Rectal smooth muscle tissue (tissue), 1 donor: Measurements from ENCODE around the gene RNF157.

Source experiments
- H3K27ac ChIP-seq: one replicate; pipeline ENCODE4 v1.7.0; 2013; ENCODE audit warnings: low read depth, low read length, inconsistent platforms
- H3K27me3 ChIP-seq: one replicate; pipeline ENCODE4 v1.7.0; 2013; ENCODE audit warnings: low read length; ENCODE audit not compliant: control insufficient read depth, insufficient read depth
- H3K36me3 ChIP-seq: one replicate; pipeline ENCODE4 v1.7.0; 2013; ENCODE audit warnings: low read length; ENCODE audit not compliant: control insufficient read depth, insufficient read depth
- H3K4me1 ChIP-seq: one replicate; pipeline ENCODE4 v1.7.0; 2013; ENCODE audit warnings: low read length; ENCODE audit not compliant: control insufficient read depth, insufficient read depth
- H3K4me3 ChIP-seq: one replicate; pipeline ENCODE4 v1.7.0; 2013; ENCODE audit warnings: low read length
- H3K9ac ChIP-seq: one replicate; pipeline ENCODE4 v1.7.0; 2013; ENCODE audit warnings: low read length

RNF157 gene

DNA sequence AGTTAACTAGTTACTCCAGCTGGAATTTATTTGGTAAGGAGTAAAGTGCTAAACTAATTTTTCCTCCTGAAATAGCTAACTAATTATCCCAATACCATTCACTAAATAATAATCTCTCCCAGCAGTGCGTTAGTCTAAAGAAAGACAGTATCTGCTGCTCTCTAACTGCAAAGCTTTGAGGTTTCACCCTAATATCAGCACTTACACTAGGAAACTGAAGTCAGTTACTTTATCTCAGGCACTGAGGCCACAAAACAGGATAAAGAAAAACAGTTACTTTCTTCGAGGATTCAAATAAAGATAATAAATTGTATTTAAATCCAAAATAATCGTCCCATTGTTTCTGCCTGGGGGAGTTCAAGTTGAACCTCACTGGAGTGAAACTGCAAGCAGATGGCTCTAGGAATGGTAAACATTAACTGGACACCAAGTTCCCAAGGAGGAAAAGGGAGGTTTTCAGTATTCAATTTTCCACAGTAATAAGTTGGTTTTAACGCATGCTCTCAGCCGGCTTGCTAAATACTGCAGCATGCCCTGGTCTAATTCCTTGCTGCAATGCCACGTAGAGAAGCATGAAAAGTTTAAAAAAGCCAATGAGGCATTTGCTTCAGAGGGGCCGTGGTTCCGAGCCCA lies 79.3 kb downstream of the RNF157 start:
- Histone ChIP-seq H3K27ac (no peak overlapping the region), H3K4me1 (no peaks in the 10 kb centered on the region), H3K27me3 (no peaks in the 10 kb centered on the region), H3K36me3 (peaks cover 4% of the 10 kb centered on the region), H3K4me3 (no peak overlapping the region), H3K9ac (no peak overlapping the region)

DNA sequence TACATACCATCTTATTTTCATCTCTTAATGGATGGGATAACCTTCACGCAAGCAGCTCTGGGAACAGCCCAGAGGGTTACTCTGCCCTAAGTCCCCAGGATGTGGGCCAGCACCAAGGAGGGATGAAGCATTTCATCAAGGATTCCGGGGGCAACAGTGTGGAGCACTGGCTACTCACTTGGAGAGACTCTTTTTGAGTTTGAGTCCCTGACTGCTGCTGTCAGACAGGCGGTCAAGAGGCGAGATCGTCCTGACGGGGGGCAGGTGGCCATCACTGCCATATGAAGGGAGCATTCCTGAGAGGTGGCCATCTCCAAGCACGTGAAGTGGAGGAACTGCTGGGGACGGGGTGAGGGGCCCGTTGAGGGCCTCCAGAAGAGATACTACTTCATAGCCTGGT lies 81.1 kb downstream of the RNF157 start:
- Histone ChIP-seq H3K4me1 (no peaks in the 10 kb centered on the region), H3K9ac (no peak overlapping the region), H3K36me3 (peaks cover 4% of the 10 kb centered on the region), H3K27ac (no peak overlapping the region), H3K4me3 (no peak overlapping the region), H3K27me3 (no peaks in the 10 kb centered on the region)

GRCh38 chr17:76157759-76158158 lies 82.5 kb downstream of the RNF157 start:
- Histone ChIP-seq H3K27me3 (no peaks in the 10 kb centered on the region), H3K4me1 (no peaks in the 10 kb centered on the region), H3K9ac (no peak overlapping the region), H3K4me3 (no peak overlapping the region), H3K27ac (no peak overlapping the region), H3K36me3 (peaks cover 4% of the 10 kb centered on the region)

- H3K4me3 ChIP-seq, result no peak overlapping the region
- no peaks in the 10 kb centered on the region for H3K4me1 ChIP-seq
- H3K36me3 ChIP-seq, result peaks cover 4% of the 10 kb centered on the region
- H3K9ac ChIP-seq, result no peak overlapping the region
- no peaks in the 10 kb centered on the region for H3K27me3 ChIP-seq
- H3K27ac ChIP-seq, result no peak overlapping the region
Observed at GRCh38 chr17:76156662-76156991, 83.7 kb downstream of the RNF157 start.

DNA sequence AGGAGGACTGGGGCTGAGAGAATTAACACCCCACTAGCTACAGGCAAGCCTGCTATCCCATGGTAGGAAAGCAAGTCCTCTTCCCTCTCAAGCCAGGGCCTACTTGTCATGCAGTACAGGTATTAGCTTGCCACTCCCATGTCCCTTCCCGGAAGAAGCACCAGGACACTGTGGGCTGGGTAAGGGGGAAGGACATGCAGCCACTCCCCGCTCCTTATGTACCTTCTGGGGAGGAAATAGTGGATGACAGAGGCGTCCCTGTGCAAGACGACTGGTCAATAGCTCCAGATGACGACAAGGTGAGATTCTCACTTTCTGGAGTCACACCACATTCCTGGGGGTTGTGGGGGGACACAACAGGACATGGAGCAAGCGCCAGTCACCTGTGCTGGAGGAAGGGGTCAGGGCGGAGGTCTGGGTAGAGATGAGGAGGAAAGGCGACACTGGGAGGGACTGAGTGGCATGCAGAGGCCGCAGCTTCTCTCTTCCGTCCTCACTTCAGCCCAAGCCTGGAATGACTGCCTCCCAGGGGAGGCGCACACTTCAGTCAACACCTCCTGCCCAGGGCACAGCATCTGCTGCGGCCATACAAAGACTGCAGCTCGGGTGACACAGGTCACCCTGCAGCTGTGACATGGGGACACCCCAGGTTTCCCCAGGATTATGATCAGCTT lies 84.2 kb downstream of the RNF157 start:
- no peaks in the 10 kb centered on the region for H3K4me1 ChIP-seq
- H3K4me3 ChIP-seq, result no peak overlapping the region
- no peak overlapping the region for H3K9ac ChIP-seq
- H3K27me3 ChIP-seq, result no peaks in the 10 kb centered on the region
- H3K27ac ChIP-seq, result no peak overlapping the region
- H3K36me3 ChIP-seq, result peaks cover 4% of the 10 kb centered on the region

- H3K9ac ChIP-seq, result no peak overlapping the region
- no peak overlapping the region for H3K27ac ChIP-seq
- H3K36me3 ChIP-seq, result peaks cover 4% of the 10 kb centered on the region
- H3K4me1 ChIP-seq, result peaks cover 6% of the 10 kb centered on the region
- no peak overlapping the region for H3K4me3 ChIP-seq
- H3K27me3 ChIP-seq, result no peaks in the 10 kb centered on the region
Observed at GRCh38 chr17:76154936-76155845, 85.1 kb downstream of the RNF157 start.

DNA sequence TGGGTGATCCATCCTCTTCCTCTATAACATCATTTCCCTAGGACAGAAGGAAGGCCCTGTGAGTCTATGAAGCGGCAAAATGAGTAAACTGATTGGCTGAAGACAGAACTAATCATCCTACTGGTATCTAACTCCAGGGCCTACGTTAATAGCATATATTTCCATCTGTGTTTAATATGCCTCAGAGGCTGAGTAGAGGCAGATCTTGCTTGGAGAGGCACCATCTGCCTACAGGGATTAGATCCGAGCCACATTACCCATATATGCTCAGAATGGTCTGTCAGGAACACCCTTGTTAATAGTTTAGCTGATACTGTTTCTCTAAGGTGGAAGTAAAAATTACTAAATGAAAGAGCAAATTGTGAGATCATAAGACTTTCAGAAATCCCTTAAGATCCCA lies 86.0 kb downstream of the RNF157 start:
- Histone ChIP-seq H3K27ac (no peak overlapping the region), H3K4me1 (peaks cover 8% of the 10 kb centered on the region), H3K9ac (no peak overlapping the region), H3K36me3 (peaks cover 4% of the 10 kb centered on the region), H3K4me3 (no peak overlapping the region), H3K27me3 (no peaks in the 10 kb centered on the region)

GRCh38 chr17:76153640-76154039 lies 86.7 kb downstream of the RNF157 start:
- Histone ChIP-seq H3K36me3 (peaks cover 4% of the 10 kb centered on the region), H3K4me3 (no peak overlapping the region)

DNA sequence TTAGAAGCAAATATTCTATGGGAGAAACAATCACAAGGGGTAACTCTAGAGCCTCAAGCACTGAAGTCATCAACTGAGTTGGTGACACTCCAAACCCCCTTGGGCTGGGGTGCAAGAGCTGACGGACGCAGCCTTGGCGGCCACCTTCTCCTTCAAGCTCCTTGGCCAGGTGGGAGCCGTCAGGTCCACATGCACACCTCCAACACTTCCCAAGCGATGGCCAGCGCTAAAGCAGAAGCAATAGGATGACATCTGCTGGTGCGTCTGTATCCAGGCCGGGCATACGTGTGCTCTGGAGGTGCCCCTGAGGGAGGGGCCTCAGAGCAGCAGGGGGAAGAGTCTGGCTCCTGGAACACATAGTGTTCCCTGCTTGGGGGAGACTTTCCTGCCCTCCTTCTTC lies 87.1 kb downstream of the RNF157 start:
- peaks cover 8% of the 10 kb centered on the region for H3K4me1 ChIP-seq
- H3K4me3 ChIP-seq, result no peak overlapping the region
- no peak overlapping the region for H3K9ac ChIP-seq
- H3K27me3 ChIP-seq, result no peaks in the 10 kb centered on the region
- peaks cover 4% of the 10 kb centered on the region for H3K36me3 ChIP-seq
- peak overlapping the region; percentile 35 for H3K27ac ChIP-seq

More at GRCh38 chr17:76153640-76154039, 86.7 kb downstream of the RNF157 start:
- Histone ChIP-seq H3K9ac (no peak overlapping the region), H3K4me1 (peaks cover 8% of the 10 kb centered on the region), H3K27ac (peak overlapping the region; percentile 35), H3K27me3 (no peaks in the 10 kb centered on the region)

- Histone ChIP-seq H3K36me3 (no peaks in the 10 kb centered on the region), H3K27me3 (no peaks in the 10 kb centered on the region), H3K9ac (no peak overlapping the region), H3K4me3 (no peak overlapping the region), H3K4me1 (peaks cover 8% of the 10 kb centered on the region), H3K27ac (no peak overlapping the region)
Observed at GRCh38 chr17:76152591-76152990, 87.7 kb downstream of the RNF157 start.

- Histone ChIP-seq H3K27ac (no peak overlapping the region), H3K4me3 (no peak overlapping the region), H3K4me1 (peaks cover 8% of the 10 kb centered on the region), H3K9ac (no peak overlapping the region), H3K36me3 (no peaks in the 10 kb centered on the region), H3K27me3 (no peaks in the 10 kb centered on the region)
Observed at GRCh38 chr17:76151896-76152454, 88.3 kb downstream of the RNF157 start.
